DND-41 (cell line): ENCODE data around the gene JKAMP.

Source experiments
- ATAC-seq: fragments of 200-7000 bp; cut with Tn5 transposase; 3 replicates; pipeline ENCODE4 v1.9.1; 2021; ENCODE audit warnings: low read depth; ENCODE audit not compliant: insufficient read depth
- DNase-seq: peaks from one replicate; pipeline ENCODE4 v3.0.0-alpha.2; 2020
- H2AFZ ChIP-seq: 2 replicates; pipeline ENCODE4 v1.6.0; 2012; ENCODE audit warnings: low read depth, low read length
- H3K27ac ChIP-seq: 2 replicates; pipeline ENCODE4 v1.5.1; 2012; ENCODE audit warnings: low read length, inconsistent platforms
- H3K27me3 ChIP-seq: fragments of 200-600 bp; sonication (generic); 2 replicates; pipeline ENCODE4 v1.6.0; 2012; ENCODE audit warnings: low read length, mild to moderate bottlenecking, inconsistent platforms; ENCODE audit not compliant: insufficient read depth, poor library complexity
- H3K36me3 ChIP-seq: 2 replicates; pipeline ENCODE4 v1.5.1; 2012; ENCODE audit warnings: low read length, inconsistent platforms; ENCODE audit not compliant: insufficient read depth
- H3K4me1 ChIP-seq: 2 replicates; pipeline ENCODE4 v1.5.1; 2012; ENCODE audit warnings: mild to moderate bottlenecking, low read length; ENCODE audit not compliant: insufficient read depth
- H3K4me2 ChIP-seq: 2 replicates; pipeline ENCODE4 v1.6.0; 2012; ENCODE audit warnings: mild to moderate bottlenecking, moderate library complexity, low read length, inconsistent platforms; ENCODE audit not compliant: insufficient read depth
- H3K4me3 ChIP-seq, 2 experiments: fragments of 200-600 bp in 1 of 2; shearing (Covaris generic) in 1 of 2; 2 replicates each; pipeline ENCODE4 v1.5.1; 2012 to 2016; ENCODE audit warnings: inconsistent platforms in 2 of 2, low read length in 2 of 2, mild to moderate bottlenecking in 2 of 2, low read depth in 1 of 2, moderate library complexity in 1 of 2
- H3K79me2 ChIP-seq: 2 replicates; pipeline ENCODE4 v1.6.0; 2012; ENCODE audit warnings: low read length, inconsistent platforms; ENCODE audit not compliant: insufficient read depth
- H3K9ac ChIP-seq: 2 replicates; pipeline ENCODE4 v1.6.0; 2012; ENCODE audit warnings: low read depth, mild to moderate bottlenecking, inconsistent platforms, low read length, moderate library complexity
- H3K9me3 ChIP-seq: 2 replicates; pipeline ENCODE4 v1.5.1; 2012; ENCODE audit warnings: low read length, moderate library complexity, mild to moderate bottlenecking, inconsistent platforms; ENCODE audit not compliant: insufficient read depth, severe bottlenecking
- H4K20me1 ChIP-seq: 2 replicates; pipeline ENCODE4 v1.6.0; 2012; ENCODE audit warnings: low read length; ENCODE audit not compliant: insufficient read depth
- CTCF ChIP-seq: IDR thresholded peaks from 2 replicates; pipeline ENCODE4 v1.5.1; 2012; ENCODE audit warnings: borderline replicate concordance, low read length, moderate library complexity, mild to moderate bottlenecking; ENCODE audit not compliant: poor library complexity, severe bottlenecking; ENCODE audit errors: extremely low read depth
- EZH2 ChIP-seq: IDR thresholded peaks from 3 replicates; pipeline ENCODE4 v1.6.1; 2012; ENCODE audit warnings: borderline replicate concordance, low read depth, mild to moderate bottlenecking, moderate library complexity, low read length, inconsistent platforms; ENCODE audit not compliant: severe bottlenecking

The JKAMP gene

DNA sequence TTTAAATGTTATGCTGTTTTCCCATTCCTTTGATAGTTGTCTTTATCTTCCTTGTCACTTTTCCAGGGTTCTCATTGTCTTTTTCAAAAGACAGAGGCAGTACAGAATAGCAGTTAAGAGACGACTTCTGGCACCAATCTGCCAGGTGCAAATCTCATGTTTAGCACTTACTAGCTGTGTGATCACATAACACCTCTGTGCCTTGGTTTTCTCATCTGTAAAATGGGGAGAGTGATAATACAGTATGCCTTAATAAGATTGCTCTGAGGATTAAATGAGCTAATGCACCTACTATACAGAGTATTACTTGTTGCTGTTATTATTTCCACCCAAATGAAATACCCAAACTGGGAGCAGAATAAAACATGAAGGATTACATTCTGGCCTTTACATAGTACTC lies 23.9 kb upstream of the JKAMP start:
- H3K4me3 ChIP-seq = no peak overlapping the region
- TF ChIP-seq CTCF (no peak), EZH2 (no peak)
- ATAC-seq (no peak), DNase-seq (no peak)
- no peak overlapping the region for H3K4me2 ChIP-seq
- H3K9ac ChIP-seq = no peak overlapping the region
- H2AFZ ChIP-seq = no peak overlapping the region
- H3K27ac ChIP-seq = no peak overlapping the region
- H3K9me3 ChIP-seq = no peaks in the 10 kb centered on the region
- no peaks in the 10 kb centered on the region for H3K4me1 ChIP-seq
- H3K36me3 ChIP-seq = peaks cover 13% of the 10 kb centered on the region
- no peaks in the 10 kb centered on the region for H3K27me3 ChIP-seq
- H4K20me1 ChIP-seq = no peaks in the 10 kb centered on the region
- H3K79me2 ChIP-seq = no peaks in the 10 kb centered on the region

DNA sequence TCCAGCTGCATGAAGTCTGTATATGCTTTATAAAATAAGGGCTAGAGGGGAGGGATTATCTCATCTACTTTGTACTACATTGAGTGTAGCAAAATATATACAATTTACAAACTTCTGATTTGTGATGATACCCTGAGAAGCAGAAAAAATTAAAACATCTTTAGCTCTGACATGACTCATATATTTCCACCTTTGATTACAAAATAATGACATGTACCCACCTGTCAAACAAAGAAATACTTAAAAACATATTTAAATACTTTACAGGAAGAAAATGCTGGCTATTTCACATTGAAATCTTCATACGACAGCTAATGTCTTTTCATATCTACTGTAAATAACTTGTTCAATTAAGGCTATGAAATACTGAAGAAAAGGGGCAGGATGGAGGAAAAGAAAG lies 22.4 kb upstream of the JKAMP start:
- no peak overlapping the region for H2AFZ ChIP-seq
- no peaks in the 10 kb centered on the region for H3K79me2 ChIP-seq
- peaks cover 18% of the 10 kb centered on the region for H3K36me3 ChIP-seq
- H3K4me2 ChIP-seq = no peak overlapping the region
- H3K9me3 ChIP-seq = no peaks in the 10 kb centered on the region
- TF ChIP-seq CTCF (no peak), EZH2 (no peak)
- H3K27me3 ChIP-seq = no peaks in the 10 kb centered on the region
- no peak overlapping the region for H3K9ac ChIP-seq
- no peak for ATAC-seq
- no peaks in the 10 kb centered on the region for H4K20me1 ChIP-seq
- no peak overlapping the region for H3K4me3 ChIP-seq
- H3K27ac ChIP-seq = no peak overlapping the region
- no peaks in the 10 kb centered on the region for H3K4me1 ChIP-seq
- DNase-seq = no peak

DNA sequence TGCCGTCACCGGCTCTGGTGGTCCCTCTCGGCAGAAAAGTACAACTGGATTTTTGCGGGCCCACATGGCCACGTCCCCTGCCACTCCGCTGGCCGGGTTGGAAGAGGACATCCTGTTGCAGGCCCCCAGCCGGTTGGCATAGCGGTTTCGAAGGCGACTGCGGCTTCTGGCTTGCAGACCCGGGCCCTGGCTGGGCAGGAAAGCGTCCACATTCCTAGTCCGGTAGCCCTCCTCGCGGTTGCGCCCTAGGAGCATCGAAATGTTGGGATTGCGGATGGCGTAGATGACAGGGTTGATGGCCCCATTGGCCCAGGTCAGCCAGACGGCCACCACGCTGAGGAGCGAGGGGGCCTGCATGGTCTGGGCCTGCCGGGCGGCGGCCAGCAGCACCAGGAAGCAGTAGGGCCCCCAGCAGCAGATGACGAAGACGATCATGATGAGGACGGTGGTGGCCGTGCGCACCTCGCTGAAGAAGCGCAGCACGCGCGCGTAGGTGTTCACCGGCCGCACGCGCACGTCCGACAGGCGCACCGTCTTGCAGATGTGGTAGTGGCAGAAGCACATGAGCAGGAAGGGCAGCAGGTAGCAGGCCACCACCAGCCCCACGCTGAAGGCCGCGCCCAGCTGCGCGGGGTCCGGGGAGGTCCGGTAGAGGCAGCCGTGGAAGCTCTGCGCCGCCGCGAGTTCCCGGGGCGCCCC lies 20.4 kb upstream of the JKAMP start:
- no peaks in the 10 kb centered on the region for H4K20me1 ChIP-seq
- no peaks in the 10 kb centered on the region for H3K9me3 ChIP-seq
- no peaks in the 10 kb centered on the region for H3K79me2 ChIP-seq
- H3K4me2 ChIP-seq = no peak overlapping the region
- ATAC-seq (no peak), DNase-seq (no peak)
- H3K4me1 ChIP-seq = no peaks in the 10 kb centered on the region
- H3K27me3 ChIP-seq = no peaks in the 10 kb centered on the region
- H3K27ac ChIP-seq = no peak overlapping the region
- no peak overlapping the region for H2AFZ ChIP-seq
- TF ChIP-seq EZH2 = no peak
- no peak for TF ChIP-seq CTCF
- H3K4me3 ChIP-seq = no peak overlapping the region
- peaks cover 18% of the 10 kb centered on the region for H3K36me3 ChIP-seq
- H3K9ac ChIP-seq = no peak overlapping the region
